Measurements from ENCODE around the gene FGF3.
A peak's percentile ranks its signal among the peaks of the same experiment; 100 is the strongest.

Gene FGF3

DNA sequence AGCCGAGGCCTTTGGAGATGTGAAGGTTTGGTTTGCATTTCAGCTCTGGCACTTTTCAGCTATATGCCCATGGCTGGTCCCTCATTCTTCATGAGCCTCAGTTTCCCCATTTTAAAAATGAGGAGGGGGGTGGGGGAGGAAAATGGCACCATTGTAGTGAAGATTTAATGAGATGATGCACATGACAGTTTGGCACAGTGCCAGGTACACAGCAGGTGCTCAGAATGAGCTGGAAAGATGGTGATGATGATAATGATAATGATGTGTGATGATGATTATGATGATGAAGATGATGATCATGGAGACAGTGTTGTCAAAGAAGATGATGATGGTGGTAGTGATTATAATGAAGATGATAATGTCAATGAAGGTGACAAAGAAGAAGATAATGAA is 24.3 kb upstream of the FGF3 start:
- DNase-seq: no peak

DNA sequence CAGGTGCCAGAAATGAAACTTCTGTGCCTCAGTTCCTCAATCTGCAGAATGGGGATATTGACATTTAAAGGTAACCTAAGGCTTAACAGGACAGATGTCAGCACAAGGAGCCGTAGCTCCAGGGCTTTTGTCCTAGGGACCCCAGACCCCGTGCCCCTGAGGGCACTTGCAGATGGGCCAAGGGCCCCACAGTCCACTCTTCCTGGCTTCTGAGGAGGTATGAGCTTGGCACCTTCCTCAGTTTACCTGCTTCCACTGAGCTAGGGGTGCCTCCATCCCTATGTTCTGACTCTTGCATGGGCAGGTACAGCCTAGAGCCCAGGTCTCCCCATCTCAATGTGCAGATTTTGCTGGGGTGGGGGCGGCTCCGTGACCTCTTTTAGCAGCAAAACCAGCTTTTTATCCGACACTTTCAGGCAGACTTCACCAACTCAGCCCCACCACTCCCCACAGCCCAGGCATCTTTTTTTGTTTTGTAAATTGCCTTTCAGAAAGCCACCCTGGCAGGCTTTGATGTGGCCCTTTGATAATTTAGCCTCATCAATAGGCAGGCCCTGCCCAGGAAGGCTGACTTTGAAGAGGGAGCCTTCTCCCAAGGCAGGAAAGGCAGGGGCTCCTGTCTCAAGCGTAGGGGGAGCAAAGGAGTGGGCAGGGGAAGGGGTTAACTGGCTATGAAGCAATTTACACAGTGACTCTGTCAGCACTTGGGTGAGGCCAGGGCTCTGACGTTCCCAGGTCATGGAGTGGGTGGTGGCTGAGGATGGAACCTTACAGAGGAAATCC is 23.7 kb upstream of the FGF3 start:
- DNase-seq: no peak

DNA sequence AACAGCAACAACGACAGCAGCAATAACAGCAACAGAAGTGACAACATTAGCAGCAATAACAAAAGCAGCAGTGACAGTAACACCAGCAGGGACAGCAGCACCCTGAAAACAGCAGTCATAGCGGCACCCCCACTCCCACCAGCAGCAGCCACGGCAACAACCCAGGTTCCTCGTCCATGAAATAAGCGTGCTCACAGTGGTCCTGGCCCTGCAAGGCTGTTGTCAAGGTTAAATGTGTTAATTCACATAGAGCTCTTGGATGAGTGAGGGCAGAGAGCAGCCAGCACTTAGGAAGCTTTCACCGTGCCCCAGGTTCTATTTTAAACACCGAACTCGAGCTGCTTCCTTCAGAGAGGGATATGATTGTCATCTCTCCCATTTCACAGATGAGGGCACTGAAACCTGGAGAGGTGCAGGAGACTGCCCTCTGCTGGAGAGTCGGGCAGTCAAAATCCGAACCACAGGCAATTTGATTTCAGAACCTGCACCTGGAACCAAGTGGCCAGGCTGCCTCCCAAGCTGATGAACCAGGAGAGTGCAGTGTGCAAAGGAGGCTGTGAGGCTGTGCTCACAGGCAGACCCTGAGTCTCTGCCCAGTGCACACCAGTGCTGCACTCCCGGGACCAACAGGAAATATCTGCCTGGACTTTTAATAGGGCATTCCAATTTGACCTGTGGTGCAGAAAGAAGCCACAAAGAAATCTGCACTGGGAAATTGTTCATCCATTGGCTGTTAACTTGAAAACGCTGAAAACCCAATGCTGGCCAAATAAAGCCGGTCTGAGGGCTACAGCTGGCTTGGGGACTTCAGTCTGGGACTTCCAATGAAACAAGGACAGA is 22.9 kb upstream of the FGF3 start:
- peak; percentile 9 for DNase-seq

DNA sequence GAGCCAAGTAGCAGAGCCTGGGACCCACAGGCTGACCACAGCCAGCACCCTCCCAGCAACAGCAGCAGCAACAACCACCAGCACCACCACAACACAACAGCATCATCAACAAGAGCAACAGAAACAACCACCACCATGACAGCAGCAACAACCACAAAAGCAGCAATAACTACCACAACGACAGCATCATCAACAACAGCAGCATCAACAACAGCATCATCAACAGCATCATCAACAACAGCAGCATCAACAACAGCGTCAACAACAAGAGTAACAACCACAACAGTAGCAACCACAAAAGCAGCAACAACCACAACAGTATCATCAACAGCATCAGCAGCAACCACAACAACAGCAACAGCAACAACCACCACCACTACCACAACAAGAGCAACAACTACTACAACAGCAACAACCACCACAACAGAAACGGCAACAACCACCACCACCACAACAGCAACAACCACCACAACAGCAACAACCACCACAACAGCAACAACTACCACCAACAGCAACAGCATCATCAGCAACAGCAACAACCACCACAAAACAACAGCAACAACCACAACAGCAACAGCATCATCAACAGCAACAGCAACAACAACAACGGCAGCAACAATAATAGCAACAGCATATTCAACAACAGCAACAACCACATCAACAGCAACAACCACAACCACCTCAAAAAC is 22.1 kb upstream of the FGF3 start:
- DNase-seq: no peak

DNA sequence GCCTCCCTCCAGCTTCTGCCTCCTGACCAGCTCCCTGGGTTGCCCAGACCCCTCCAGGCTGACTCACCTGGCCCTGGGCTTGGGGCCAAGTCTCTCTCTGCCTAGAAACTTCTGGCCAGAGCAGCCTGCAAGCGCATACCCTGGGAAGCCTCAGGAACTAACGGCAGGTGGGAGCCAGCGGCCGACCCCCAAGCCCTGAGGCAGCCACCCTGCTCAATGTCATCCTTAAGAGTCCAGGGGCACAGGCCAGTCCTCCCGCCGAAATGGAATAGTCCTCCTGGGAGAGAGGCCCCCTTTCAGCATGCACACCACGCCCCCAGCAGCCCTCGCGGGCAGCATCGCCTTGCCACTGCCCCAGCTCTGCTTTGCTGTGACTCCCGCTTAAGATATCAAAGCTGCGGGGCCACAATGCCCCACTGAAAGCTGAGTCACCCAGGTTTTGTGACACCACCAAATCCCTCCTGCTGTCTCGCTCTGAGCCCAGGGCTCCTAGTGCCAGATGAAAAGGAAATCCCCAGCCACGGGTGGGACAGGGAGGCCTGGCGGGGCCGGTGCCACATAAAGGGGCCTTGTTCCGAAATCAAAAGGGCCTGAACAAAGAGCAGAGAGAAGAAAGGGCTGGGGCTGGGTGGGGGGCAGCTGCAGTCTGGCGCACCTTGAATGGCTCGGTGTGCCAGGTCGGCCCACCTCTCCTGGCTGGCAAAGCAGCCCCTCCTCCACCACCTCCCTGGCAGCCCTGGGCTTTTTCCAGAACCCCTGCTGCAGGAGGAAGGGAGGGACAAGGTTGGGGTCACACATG is 21.4 kb upstream of the FGF3 start:
- DNase-seq: no peak

DNA sequence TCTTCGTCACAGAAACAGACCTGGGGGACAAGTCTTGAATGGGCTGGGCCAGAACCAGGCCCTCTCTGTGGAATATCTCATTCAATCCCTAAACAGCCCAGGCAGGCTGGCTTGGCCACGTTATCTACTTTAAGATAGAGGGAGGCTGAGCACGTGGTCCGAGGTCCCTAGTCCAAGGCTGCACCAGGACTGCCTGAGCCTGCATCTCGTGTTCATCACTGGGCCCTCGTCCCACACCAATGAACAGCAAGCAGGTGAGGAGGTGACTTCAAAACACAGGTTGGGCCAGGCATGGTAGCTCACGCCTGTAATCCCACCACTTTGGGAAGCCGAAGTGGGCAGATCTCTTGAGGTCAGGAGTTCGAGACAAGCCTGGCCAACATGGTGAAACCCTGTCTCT is 20.3 kb upstream of the FGF3 start:
- DNase-seq: no peak

DNA sequence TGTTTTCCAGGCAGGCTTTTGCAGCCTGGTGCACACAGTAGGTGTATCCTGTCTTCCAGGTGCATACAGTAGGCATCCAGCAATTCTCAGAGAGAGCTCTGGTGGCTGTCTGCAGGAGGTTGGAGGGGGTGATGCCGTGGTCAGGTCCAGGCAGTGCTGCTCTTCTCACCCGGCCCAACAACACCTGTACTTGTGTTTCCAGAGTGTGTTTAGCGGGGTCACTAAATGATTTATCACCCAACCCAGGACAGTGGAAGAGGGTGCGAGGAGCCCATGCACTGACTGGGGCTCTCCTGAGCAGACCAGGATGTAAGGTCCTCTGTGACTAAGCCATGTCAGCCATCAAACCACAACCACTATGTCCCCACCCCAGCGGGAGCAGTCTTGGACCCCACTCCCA is 18.6 kb upstream of the FGF3 start:
- no peak for DNase-seq

DNA sequence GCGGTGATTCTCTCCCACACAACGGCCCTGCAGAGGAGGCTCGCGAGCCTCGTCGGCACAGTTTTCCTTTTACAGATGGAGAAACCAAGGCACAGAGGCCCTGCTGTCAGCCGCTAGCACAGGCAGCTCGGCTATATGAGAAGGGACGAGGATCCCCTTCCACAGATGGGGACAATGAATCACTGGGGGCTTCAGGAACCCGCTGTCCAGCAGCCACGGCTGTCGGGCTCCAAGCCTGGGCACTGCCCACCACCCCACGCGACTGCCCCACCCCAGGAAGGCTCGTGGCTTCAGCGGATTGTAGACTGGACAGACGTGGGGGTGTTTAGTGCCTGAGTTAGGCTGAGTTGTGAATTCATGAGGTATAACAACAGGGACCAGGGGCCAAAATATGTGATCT is 17.2 kb upstream of the FGF3 start:
- no peak for DNase-seq

DNA sequence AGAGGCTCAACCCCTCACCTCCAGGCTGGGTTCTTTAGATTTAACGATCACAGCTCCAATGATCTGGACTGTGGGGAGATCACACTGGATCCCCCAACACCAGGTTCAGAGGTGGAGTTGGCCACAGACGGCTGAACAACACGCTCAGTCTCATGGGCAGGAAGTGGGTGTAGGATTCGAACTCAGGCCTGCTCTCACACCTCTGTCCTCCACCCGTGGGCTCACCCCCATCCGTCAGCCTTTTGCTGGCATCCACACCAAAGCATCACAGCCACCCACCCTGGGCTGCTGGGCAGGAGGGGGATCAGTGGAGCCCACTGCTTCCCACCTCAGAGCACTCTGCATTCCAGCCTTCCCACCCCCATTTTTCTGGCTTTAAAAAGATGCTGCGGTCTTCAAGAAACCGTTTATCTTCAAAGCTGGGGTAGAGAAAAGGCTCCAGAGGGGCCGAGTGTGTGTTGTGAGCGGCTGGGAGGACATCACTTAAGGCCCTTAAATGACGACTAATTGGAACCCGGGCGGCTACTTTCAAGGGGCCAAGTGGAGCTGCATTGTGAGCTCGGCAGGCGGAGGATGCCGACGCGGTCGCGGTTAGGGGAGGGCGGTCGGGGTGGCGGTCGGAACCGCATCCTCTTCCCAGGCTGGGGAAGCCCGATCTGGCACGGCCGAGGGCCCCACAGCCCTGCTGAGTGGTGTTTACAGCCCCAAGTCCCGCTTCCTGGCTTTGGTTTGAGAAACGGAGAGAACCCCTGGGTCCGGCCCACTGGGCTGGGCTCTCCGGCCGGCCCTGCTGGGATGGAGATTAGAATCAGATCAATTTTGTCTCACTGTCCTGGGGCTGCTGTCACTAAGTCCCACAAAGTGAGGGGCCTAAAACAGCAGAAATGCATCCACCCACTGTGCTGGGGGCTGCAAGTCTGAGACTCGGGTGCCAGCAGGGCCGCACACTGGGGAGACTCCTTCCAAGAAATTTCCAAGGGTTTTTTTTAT is 15.9 kb upstream of the FGF3 start:
- DNase-seq: no peak

DNA sequence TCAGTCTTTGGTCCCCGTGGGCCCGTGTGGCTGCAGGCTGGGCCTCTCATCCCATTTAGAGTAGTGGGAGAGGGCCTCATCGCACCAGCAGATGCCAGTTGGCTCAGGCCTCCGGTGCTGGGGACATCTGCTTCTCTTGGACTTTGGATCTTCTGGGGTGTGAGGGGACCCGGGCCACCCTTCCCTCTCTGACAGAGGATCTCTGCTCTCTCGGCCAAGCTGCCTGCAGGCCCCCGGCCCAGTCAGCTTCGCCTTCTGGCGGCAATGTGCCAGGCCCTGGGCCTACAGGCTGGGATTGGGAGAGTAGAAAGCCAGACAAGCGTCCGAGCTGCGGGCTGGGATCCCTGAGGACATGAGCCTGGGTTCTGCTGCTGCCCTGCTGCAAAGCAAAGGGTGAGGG is 15.0 kb upstream of the FGF3 start:
- DNase-seq: no peak

DNA sequence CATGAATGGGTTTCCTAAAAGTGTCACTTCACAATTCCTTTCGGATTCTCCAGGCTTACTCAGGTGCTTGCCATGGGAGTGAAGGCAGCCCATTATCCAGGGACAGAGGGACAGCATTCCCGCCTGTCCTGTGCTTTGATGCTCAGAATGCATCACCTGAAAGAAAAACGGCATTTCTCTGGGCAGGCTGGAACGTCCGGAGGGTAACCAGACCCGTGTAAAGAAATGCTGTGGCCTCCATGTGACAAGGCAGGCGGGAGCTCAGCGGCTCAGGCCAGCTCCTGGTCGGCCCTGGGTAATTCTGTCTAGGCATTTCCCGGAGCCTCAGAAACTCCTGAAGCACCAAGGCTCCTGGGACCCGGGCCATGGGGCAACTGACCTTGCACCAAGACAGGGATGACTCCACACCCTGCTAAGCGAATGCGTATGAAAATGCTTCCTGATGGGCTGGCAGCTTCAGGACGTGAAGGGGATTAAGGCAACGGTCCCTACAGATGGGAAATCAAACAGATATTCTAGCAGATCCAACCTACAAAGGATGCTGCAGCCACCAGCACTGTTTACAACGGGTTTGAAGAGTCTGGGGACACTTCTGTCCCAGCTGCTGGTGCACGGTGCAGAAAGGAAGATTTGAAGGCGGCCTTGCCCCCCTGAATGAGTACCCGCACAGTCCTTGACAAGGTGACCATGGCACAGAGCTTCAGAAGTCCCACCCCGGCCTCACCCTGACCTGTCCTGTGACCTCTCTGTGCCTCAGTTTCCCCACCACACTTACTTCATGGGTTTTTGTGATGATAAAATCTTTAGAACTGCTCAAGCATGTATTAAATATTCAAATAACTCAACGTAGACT is 13.6 kb upstream of the FGF3 start:
- DNase-seq: no peak

DNA sequence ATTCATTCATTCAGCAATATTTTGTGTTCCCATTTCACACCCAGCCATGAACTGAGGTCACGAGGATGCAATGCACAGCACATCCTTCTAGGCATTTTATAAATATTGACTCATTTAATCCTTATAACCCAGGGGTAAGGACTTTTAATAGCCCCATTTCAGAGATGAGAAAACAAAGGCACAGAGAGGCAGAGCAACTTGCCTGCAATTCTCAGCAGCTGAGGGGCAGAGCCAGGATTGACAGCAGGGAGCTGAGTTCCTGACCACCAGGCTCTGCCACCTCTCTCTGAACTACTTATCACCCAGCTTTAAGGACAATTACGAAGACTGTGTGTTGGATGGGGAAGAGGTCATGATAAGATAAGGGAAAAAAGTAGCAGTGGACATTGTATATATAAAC is 12.8 kb upstream of the FGF3 start:
- DNase-seq: no peak

DNA sequence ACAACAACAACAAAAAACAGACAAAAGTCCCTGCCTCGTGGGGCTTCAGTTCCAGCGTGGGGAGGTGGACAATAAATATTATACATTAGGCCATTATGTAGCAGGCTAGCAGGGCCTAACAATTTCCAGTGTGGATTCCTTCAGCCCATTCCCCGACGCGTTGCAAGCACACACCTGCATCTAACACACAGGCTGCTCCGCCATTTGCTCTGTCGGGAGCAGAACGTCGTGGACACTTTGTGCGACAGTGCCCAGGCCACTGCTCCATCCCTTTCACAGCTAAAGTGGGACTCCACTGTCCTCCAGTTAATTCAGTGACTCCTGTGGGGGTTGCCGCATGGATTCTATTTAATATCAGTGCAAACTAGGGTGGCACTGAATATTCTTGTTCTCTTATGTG is 10.9 kb upstream of the FGF3 start:
- DNase-seq: no peak

DNA sequence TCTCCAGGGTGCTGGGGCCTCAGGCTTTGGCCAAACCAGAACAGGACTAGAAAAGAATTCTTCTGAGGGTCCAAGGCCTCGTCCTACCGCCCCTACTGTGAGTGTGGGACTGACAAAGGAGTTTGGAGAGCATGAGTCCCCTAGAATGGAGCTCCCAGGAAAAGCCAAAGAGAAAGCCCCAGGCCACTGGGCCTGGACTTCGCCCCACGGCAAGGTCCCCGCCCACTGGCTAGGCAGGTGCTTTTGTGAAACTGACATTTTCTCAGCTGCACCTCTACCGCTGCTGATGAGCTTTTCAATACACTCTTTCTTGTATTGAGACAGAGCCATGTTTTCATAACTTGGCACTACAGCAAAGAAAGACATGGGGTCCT is 9.7 kb upstream of the FGF3 start:
- no peak for DNase-seq

DNA sequence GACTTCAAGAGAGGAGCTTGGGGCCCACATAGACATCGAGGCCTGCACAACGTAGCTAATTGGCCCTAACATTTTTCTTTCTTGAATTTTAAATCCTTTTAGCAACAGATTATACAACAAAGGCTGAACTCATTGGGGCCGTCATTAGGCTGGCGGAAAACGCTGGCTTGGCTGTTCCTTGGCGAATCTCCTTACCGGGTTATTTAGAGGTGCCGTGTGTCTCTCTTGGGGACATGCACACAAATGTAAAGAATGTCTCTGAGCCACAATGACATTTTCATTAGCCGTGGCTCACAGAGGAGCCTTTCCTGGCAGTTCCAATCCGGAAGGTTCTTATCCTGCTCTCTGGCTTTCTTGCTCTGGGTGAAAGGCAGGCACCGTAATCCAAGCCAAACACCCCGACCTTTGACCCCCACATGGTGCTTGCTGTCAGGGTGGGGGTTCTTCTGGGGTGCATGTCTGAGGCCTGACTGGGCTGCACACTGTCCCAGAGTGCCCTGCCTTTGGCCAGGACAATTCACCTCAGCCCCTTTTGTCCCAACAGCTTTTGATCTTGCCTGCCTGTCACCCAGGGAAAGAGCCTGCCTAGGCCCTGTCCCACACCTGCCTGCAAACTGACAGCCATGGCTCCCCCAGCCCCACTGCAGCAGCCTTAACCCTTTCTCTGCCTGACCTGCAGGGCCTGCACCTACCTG is 9.2 kb upstream of the FGF3 start:
- no peak for DNase-seq

DNA sequence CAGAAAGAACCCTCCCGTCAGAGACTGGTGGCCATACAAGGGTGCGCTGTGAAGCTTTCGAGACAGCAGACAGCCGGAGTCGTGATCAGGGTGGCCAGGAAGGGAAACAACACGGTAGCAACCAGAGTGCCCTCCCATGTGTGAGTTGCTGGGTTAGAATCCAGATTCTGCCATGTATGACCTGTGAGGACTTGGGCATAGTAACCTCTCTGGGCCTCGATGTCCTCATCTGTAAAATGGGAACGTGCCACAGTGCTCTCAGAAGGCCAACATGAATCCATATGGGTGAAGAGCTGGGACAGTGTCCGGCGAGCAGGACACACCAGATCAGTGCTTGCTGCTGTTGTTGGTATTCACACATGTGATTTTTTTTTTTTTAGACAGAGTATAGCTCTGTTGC is 7.6 kb upstream of the FGF3 start:
- DNase-seq: no peak

DNA sequence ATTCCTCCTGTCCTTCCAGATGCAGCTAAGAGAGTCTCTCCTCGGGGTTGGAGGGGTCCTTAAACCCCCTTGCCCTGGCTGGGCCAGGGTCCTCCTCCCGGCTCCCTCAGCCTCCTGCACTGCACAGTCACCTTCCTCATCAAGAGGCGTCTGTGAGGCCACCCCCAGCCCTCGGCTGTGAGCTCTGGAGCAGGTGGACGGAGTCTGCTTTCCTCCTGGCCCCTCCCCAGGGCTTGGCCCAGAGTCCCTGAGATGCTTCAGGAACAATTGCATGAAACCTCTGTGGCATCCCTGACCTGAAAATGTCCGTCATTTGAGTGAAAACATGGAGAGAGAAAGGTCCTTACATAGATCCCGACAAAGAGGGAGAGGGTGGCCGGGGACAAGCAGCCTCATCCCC is 6.7 kb upstream of the FGF3 start:
- DNase-seq: no peak

DNA sequence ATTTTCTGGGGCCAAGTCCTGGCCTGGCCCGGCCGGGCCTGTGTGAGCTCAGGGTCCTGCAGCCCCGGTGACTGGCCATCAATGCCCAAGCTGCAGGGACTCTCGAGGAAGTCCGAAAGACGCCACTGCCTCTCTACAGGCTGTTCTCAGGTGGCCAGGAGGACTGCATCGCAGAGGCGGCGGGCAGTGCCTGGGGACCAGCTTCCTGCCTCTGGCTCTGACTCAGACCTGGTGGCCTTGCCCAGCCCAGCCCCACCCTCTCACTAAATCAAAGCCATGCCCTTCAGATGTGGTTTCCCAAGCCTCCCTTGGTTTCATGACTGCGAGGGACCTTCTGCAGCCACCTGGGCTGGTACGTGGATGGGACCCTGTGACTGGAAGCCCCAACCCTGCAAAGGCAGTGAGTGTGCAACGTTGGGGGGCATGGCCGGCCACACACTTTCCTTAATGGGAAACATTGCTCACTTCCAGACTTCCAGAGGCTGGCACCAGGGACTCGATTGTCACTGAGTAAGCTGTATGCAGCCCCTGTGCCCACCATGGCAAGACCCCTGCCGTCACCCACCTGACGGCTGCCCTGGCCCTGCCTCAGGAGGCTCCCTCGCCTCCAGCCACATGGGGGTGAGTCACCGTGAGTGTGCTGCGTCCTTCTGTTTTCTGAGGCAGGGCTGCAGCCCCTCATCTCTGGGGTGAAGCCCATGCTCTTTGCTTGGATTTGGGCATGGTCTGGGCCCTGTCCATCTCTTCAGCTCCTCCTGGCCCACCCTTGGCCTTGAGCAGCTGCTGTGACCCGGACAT is 6.0 kb upstream of the FGF3 start:
- no peak for DNase-seq

DNA sequence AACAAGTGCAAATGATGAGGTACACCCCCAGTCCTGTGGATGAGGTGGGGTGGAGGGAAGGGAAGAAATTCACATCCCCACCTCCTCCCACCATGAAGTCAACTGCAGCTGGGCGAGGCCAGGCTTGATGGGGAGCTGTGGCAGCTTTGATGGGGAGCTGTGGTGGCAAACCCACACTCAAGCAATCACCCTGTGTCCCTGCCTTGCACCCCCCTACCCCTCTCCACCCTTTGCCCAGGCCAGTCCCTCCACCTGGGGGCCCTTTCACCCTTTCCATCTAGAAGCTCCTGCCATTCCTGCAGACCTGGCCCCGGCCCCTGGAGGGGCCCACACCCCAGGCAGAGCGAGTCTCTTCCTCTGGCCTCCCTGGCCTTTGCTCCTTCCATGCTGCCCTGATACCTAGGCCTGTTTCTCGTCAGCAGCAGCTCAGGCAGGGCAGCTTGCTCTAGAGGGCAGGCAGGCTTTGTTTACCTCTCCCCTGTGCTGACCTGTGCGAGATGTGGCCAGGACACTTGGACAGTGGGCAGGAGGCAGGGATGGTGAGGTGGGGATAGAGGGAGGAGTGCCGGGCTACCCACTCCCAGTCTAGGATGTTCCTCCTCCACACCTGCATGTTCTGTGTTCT is 4.5 kb upstream of the FGF3 start:
- DNase-seq: no peak

All from central memory CD4-positive, alpha-beta T cell (primary cell).